A673 (cell line): ENCODE measurements around the gene SNTA1.
"Not testable (repeated sequence)": the region's sequence is repeated elsewhere in the genome, so short reads cannot be mapped to it uniquely, and the experiment has no call there.

Source experiments
- CTCF ChIP-seq: fragments of 300-800, 200-600 bp; sonication (generic); conservative IDR thresholded peaks from 2 replicates; pipeline ENCODE4 v1.5.1; 2017; ENCODE audit warnings: low read depth, mild to moderate bottlenecking, antibody characterized with exemption, low read length, moderate library complexity, mixed read lengths
- EZH2 ChIP-seq: fragments of 200-600 bp; sonication (generic); IDR thresholded peaks from 2 replicates; pipeline ENCODE4 v1.6.1; 2017; ENCODE audit warnings: borderline replicate concordance, low read depth, mild to moderate bottlenecking, mixed read lengths, antibody characterized with exemption, low read length; ENCODE audit not compliant: poor library complexity, severe bottlenecking

GRCh38 chr20:33464759-33465158 lies 21.2 kb upstream of the SNTA1 start:
- TF ChIP-seq CTCF, EZH2: not testable (repeated sequence)
